GM18858 (cell line): Measurements from ENCODE around the gene FLOT1.

Experiments used
- ATAC-seq: cut with Tn5 transposase; IDR thresholded peaks from one replicate; pipeline ENCODE4 v1.9.1; 2021; ENCODE audit not compliant: unreplicated experiment

Gene FLOT1

GRCh38 chr6:30683183-30683979 lies 59.1 kb downstream of the FLOT1 start:
- no peak for ATAC-seq

- ATAC-seq = no peak
Observed at GRCh38 chr6:30682143-30683117, 60.1 kb downstream of the FLOT1 start.

- no peak for ATAC-seq
Observed at GRCh38 chr6:30681766-30682142, 60.7 kb downstream of the FLOT1 start.

GRCh38 chr6:30679765-30680535 lies 62.5 kb downstream of the FLOT1 start:
- no peak for ATAC-seq

GRCh38 chr6:30678964-30679726 lies 63.3 kb downstream of the FLOT1 start:
- no peak for ATAC-seq
